ENCODE results near the gene ZSCAN5A. TPM values are rescaled to one million over a fixed set of nuclear protein-coding genes. Genes with fewer than 3 reads are reported as not detected.

ZSCAN5A gene
- total and polyA plus RNA-seq, 10 of the 15 experiments (the other 5 are each of a cell fraction or from before 2014, with no cell fraction given), result 5.5 to 12.0 (median 8.7) TPM

GRCh38 chr19:56350416-56351045 lies 35.9 kb upstream of the ZSCAN5A start:
- intact Hi-C loops (cut with micrococcal nuclease; ENCODE audit: unreplicated experiment), result no loop called here
- no peaks in the 10 kb centered on the region for H3K36me3 ChIP-seq (ENCODE audit: control insufficient read depth in 2 of 2, insufficient read depth in 2 of 2, low read length in 1 of 2)
- H3K27ac ChIP-seq (ENCODE audit: control insufficient read depth, insufficient read depth), result no peak overlapping the region
- no TSS peak for BruUV-seq (replicated peaks)
- peak; percentile 11 for DNase-seq (ENCODE audit: low read depth, low spot score)
- ChIA-PET SMC1A (ENCODE audit: uncharacterized antibody, unreplicated experiment) (no interaction called here), POLR2A (no interaction called here), CTCF (interaction anchor here (0.9 to 3.5 kb wide), 7 partner anchors 17 to 718 kb away, joined by 3 to 38 read pairs (median 7); no protein-coding TSS in a partner anchor), RAD21 (ENCODE audit: unreplicated experiment) (no interaction called here)
- WGBS (ENCODE audit: insufficient coverage, insufficient replicate concordance, low lambda C conversion rate, missing lambda C conversion rate), result 1% methylated on average over 8 of the region's 8 CpGs
- H3K9ac ChIP-seq (ENCODE audit: control insufficient read depth, insufficient read depth, low read length), result no peak overlapping the region
- H3K4me2 ChIP-seq (ENCODE audit: control insufficient read depth, insufficient read depth), result no peak overlapping the region
- no peaks in the 10 kb centered on the region for H4K20me1 ChIP-seq (ENCODE audit: control insufficient read depth, insufficient read depth)
- FAIRE-seq, result no peak
- no peaks in the 10 kb centered on the region for H3K79me2 ChIP-seq (ENCODE audit: control insufficient read depth, insufficient read depth, low read length)
- no peaks in the 10 kb centered on the region for H3K9me3 ChIP-seq (replicated peaks; ENCODE audit: control insufficient read depth, insufficient read depth, low read length)
- TF ChIP-seq SMC3 (IDR thresholded peaks at IDR 0.05; ENCODE audit: borderline replicate concordance, low read length) (peak; percentile 61; the same call in 1 of the 2 replicates), PKNOX1 (IDR thresholded peaks at IDR 0.05) (peak; percentile 33; the same call in 1 of the 2 replicates), CTCF (IDR thresholded peaks at IDR 0.05 in 2 of 3, conservative IDR thresholded peaks at IDR 0.05 in 1 of 3; ENCODE audit: control insufficient read depth in 2 of 3, extremely low read depth in 1 of 3, insufficient read depth in 1 of 3, low read depth in 3 of 3, low read length in 3 of 3) (peak; percentile 74 to 84 (median 78); a peak in 5 of 6 replicates), RAD21 (IDR thresholded peaks at IDR 0.05; ENCODE audit: insufficient read depth, low read depth, low read length) (peak; percentile 53), TCF3 (IDR thresholded peaks at IDR 0.05; ENCODE audit: borderline replicate concordance, insufficient read depth, low read depth, low read length) (no peak)
- in situ Hi-C loops (cut with MboI), result no loop called here
- H3K4me1 ChIP-seq (ENCODE audit: control insufficient read depth, insufficient read depth, low read length), result no peaks in the 10 kb centered on the region
- H2AFZ ChIP-seq (ENCODE audit: control insufficient read depth, low read depth, low read length), result no peak overlapping the region; the same call in 1 of the 2 replicates
- no peaks in the 10 kb centered on the region for H3K27me3 ChIP-seq (replicated peaks in 1 of 2; ENCODE audit: control insufficient read depth in 2 of 2, insufficient read depth in 2 of 2, low read length in 1 of 2)
- H3K4me3 ChIP-seq, result no peak overlapping the region
- ATAC-seq, result peak; percentile 48; the same call in 2 of the 3 replicates

All from GM12878 (cell line).